ENCODE data around the gene SH3GLB1. TPM values are rescaled to one million over a fixed set of nuclear protein-coding genes. Genes with fewer than 3 reads are reported as not detected.

The SH3GLB1 gene
- total and polyA plus RNA-seq, 2 of the 13 experiments (the other 11 are each of a cell fraction or from before 2014, with no cell fraction given): 26.0 to 41.5 TPM

- TF ChIP-seq SP4 (CRISPR knock-in tag; IDR thresholded peaks at IDR 0.05) (no peak), ZNF430 (CRISPR knock-in tag; IDR thresholded peaks at IDR 0.05) (no peak), ZNF570 (CRISPR knock-in tag; IDR thresholded peaks at IDR 0.05; ENCODE audit: borderline replicate concordance) (no peak), FOXA3 (CRISPR knock-in tag; IDR thresholded peaks at IDR 0.05) (peak; percentile 83), CREM (IDR thresholded peaks at IDR 0.05) (peak; percentile 67), CREM (CRISPR knock-in tag; IDR thresholded peaks at IDR 0.05) (no peak), NCOA2 (CRISPR knock-in tag; IDR thresholded peaks at IDR 0.05) (peak; percentile 80), MAFK (conservative IDR thresholded peaks at IDR 0.05 in 1 of 2, IDR thresholded peaks at IDR 0.05 in 1 of 2; ENCODE audit: low read length in 2 of 2) (no peak), GRHL1 (CRISPR knock-in tag; conservative IDR thresholded peaks at IDR 0.05) (no peak), ZNF572 (CRISPR knock-in tag; IDR thresholded peaks at IDR 0.05) (no peak), ZBTB33 (CRISPR knock-in tag; IDR thresholded peaks at IDR 0.05) (no peak), ZNF703 (CRISPR knock-in tag; IDR thresholded peaks at IDR 0.05; ENCODE audit: borderline replicate concordance) (no peak), ZBTB1 (CRISPR knock-in tag; IDR thresholded peaks at IDR 0.05; ENCODE audit: borderline replicate concordance) (no peak), ZUFSP (CRISPR knock-in tag; IDR thresholded peaks at IDR 0.05; ENCODE audit: borderline replicate concordance) (no peak), GTF3A (CRISPR knock-in tag; conservative IDR thresholded peaks at IDR 0.05) (no peak), RARA (CRISPR knock-in tag; IDR thresholded peaks at IDR 0.05) (peak; percentile 66), ZSCAN9 (CRISPR knock-in tag; IDR thresholded peaks at IDR 0.05; ENCODE audit: borderline replicate concordance) (no peak), THAP11 (CRISPR knock-in tag; IDR thresholded peaks at IDR 0.05) (peak; percentile 44; the same call in 1 of the 2 replicates), ZNF326 (CRISPR knock-in tag; IDR thresholded peaks at IDR 0.05; ENCODE audit: borderline replicate concordance) (no peak), FOSL2 (CRISPR knock-in tag; IDR thresholded peaks at IDR 0.05) (peak; percentile 78; the same call in 1 of the 2 replicates), ZNF770 (CRISPR knock-in tag; IDR thresholded peaks at IDR 0.05) (no peak), KDM6A (CRISPR knock-in tag; IDR thresholded peaks at IDR 0.05; ENCODE audit: low read depth) (no peak), RAD21 (CRISPR knock-in tag; IDR thresholded peaks at IDR 0.05) (no peak), ZNF337 (CRISPR knock-in tag; IDR thresholded peaks at IDR 0.05; ENCODE audit: borderline replicate concordance, low read depth) (no peak)
These were observed 84.2 kb downstream of the SH3GLB1 start (continued) for GRCh38 chr1:86788300-86789206.
